Osteoblast (primary cell): ENCODE data around the gene CNTNAP4. TPM values are rescaled to one million over a fixed set of nuclear protein-coding genes. Genes with fewer than 3 reads are reported as not detected.

Experiments used
- DNase-seq: peaks from one replicate; pipeline ENCODE4 v3.0.0; 2011; ENCODE audit warnings: low spot score, mixed read lengths; ENCODE audit not compliant: insufficient read length; ENCODE audit errors: missing footprints
- H2AFZ ChIP-seq: 2 replicates; pipeline ENCODE4 v1.6.0; 2011; ENCODE audit warnings: mild to moderate bottlenecking, low read length
- H3K27ac ChIP-seq: 2 replicates; pipeline ENCODE4 v1.5.1; 2011; ENCODE audit warnings: mild to moderate bottlenecking, low read depth, low read length, moderate library complexity
- H3K27me3 ChIP-seq: 2 replicates; pipeline ENCODE4 v1.6.0; 2012; ENCODE audit warnings: mild to moderate bottlenecking, control low read depth, inconsistent platforms, low read length, moderate library complexity; ENCODE audit not compliant: insufficient read depth
- H3K36me3 ChIP-seq: 2 replicates; pipeline ENCODE4 v1.5.1; 2011; ENCODE audit warnings: mild to moderate bottlenecking, low read length, control low read depth, moderate library complexity; ENCODE audit not compliant: insufficient read depth
- H3K4me1 ChIP-seq: 2 replicates; pipeline ENCODE4 v1.5.1; 2011; ENCODE audit warnings: mild to moderate bottlenecking, low read length, control low read depth, moderate library complexity; ENCODE audit not compliant: insufficient read depth
- H3K4me2 ChIP-seq: 2 replicates; pipeline ENCODE4 v1.6.0; 2011; ENCODE audit warnings: mild to moderate bottlenecking, low read length; ENCODE audit not compliant: insufficient read depth
- H3K4me3 ChIP-seq: fragments of 200-600 bp; sonication (generic); 3 replicates; pipeline ENCODE4 v1.5.1; 2012; ENCODE audit warnings: mild to moderate bottlenecking, low read length, inconsistent platforms; ENCODE audit not compliant: insufficient read depth
- H3K79me2 ChIP-seq: 2 replicates; pipeline ENCODE4 v1.6.0; 2012; ENCODE audit warnings: mild to moderate bottlenecking, low read length, control low read depth, inconsistent platforms; ENCODE audit not compliant: insufficient read depth
- H3K9me3 ChIP-seq: 2 replicates; pipeline ENCODE4 v1.5.1; 2011; ENCODE audit warnings: low read depth, low read length, control low read depth
- H4K20me1 ChIP-seq: 2 replicates; pipeline ENCODE4 v1.6.0; 2012; ENCODE audit warnings: mild to moderate bottlenecking, low read length, control low read depth; ENCODE audit not compliant: insufficient read depth
- CTCF ChIP-seq: IDR thresholded peaks from 2 replicates; pipeline ENCODE4 v1.5.1; 2011; ENCODE audit warnings: mild to moderate bottlenecking, low read depth, low read length, moderate library complexity; ENCODE audit errors: extremely low read depth
- total RNA-seq: library from RNA; depleted of rRNA; stranded (reverse); fragments of >200 nt; gene quantifications from 2 replicates; pipeline ENCODE4 v1.2.3, GENCODE V29; 2012

The CNTNAP4 gene
- total RNA-seq, 1 donor: under 0.01 TPM

- Histone ChIP-seq H3K4me2 (no peak overlapping the region), H3K27ac (no peak overlapping the region), H3K4me1 (no peaks in the 10 kb centered on the region), H2AFZ (no peak overlapping the region), H3K36me3 (no peaks in the 10 kb centered on the region), H3K79me2 (no peaks in the 10 kb centered on the region), H4K20me1 (no peaks in the 10 kb centered on the region), H3K27me3 (no peaks in the 10 kb centered on the region), H3K9me3 (no peaks in the 10 kb centered on the region), H3K4me3 (no peak overlapping the region)
- no peak for DNase-seq
- TF ChIP-seq CTCF: no peak
Measured at GRCh38 chr16:76441391-76441790, 164.2 kb downstream of the CNTNAP4 start.

GRCh38 chr16:76441876-76442275, 164.7 kb downstream of the CNTNAP4 start:
- Histone ChIP-seq H3K27me3 (no peaks in the 10 kb centered on the region), H3K4me2 (no peak overlapping the region), H3K4me3 (no peak overlapping the region), H3K27ac (no peak overlapping the region), H3K79me2 (no peaks in the 10 kb centered on the region), H2AFZ (no peak overlapping the region), H3K4me1 (no peaks in the 10 kb centered on the region), H3K9me3 (no peaks in the 10 kb centered on the region), H3K36me3 (no peaks in the 10 kb centered on the region), H4K20me1 (no peaks in the 10 kb centered on the region)
- no peak for DNase-seq
- TF ChIP-seq CTCF: no peak

- no peaks in the 10 kb centered on the region for H3K36me3 ChIP-seq
- no peaks in the 10 kb centered on the region for H3K79me2 ChIP-seq
- no peaks in the 10 kb centered on the region for H3K4me1 ChIP-seq
- H3K9me3 ChIP-seq: no peaks in the 10 kb centered on the region
- no peak for DNase-seq
- H3K27me3 ChIP-seq: no peaks in the 10 kb centered on the region
- H3K4me2 ChIP-seq: no peak overlapping the region
- H4K20me1 ChIP-seq: no peaks in the 10 kb centered on the region
- H3K27ac ChIP-seq: no peak overlapping the region
- H2AFZ ChIP-seq: no peak overlapping the region
- TF ChIP-seq CTCF: no peak
- H3K4me3 ChIP-seq: no peak overlapping the region
Measured at GRCh38 chr16:76443973-76444372, 166.8 kb downstream of the CNTNAP4 start.

DNA sequence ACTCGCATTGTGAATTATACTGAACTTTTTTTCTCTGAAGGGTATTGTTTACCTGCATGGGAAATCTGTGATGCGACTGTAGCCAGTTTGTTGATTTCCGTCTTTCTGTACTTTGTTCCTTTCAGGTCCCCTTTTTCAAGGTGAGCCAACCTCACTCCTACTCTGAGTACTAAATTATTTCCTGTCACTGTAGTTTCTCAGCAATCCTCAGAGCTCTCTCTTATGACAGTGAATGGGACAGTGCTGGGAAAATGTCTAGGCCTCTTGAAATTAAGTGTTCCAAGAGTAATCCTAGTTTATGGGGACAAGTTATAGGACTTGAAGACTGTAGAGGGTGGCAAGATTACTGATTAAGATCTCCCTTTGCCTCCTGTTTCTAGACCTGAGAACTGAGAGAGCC, 167.6 kb downstream of the CNTNAP4 start:
- H2AFZ ChIP-seq: no peak overlapping the region
- H3K9me3 ChIP-seq: no peaks in the 10 kb centered on the region
- TF ChIP-seq CTCF: no peak
- H3K27me3 ChIP-seq: no peaks in the 10 kb centered on the region
- DNase-seq: no peak
- no peaks in the 10 kb centered on the region for H3K36me3 ChIP-seq
- H3K4me1 ChIP-seq: no peaks in the 10 kb centered on the region
- no peaks in the 10 kb centered on the region for H3K79me2 ChIP-seq
- H4K20me1 ChIP-seq: no peaks in the 10 kb centered on the region
- no peak overlapping the region for H3K4me3 ChIP-seq
- no peak overlapping the region for H3K27ac ChIP-seq
- H3K4me2 ChIP-seq: no peak overlapping the region
